ENCODE measurements around the gene NCOA3. TPM values are rescaled to one million over a fixed set of nuclear protein-coding genes. Genes with fewer than 3 reads are reported as not detected.

NCOA3 gene
- total RNA-seq, 1 donor from 2014 or later = 26.8 TPM

GRCh38 chr20:47703748-47704147 lies 202.1 kb downstream of the NCOA3 start:
- DNase-seq (ENCODE audit: low read depth in 2 of 2) = peak in 1 of 2 donors; percentile 21

DNA sequence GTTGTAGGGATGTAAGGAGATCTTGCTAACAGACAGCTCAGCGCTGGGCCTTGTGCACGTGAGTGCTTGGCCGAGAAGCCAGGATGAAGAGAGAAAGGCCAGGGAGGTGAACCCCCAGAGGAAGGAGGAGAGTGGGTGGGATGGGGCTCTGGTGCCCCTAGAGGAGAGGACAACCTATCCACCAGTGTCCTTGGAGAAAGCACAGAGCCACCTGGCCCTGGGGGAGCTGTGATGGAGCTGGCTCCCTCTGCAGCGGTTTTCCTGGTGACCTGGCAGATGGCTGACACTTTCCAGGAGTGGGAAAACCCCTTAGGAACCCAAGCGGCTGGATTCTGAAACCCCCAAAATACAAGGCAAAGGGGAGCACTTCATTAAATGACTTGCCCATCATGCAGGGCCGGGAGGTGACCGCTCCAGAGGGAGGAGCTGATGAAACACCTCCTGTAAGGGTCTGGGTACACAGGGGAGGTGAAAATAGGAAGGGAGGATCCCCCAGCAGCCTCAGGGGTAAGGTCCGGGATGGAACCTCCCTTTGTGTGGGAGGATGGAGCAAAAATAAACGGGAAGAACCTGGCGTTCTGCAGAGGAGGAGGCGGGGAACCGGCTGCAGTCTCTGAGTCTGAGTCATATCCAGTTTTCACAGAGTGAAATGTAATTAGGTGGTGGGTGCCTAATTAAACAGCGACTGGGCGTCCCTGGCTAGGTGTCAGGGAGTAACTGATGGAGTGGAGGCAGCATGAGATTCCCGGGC lies 203.2 kb downstream of the NCOA3 start:
- DNase-seq (ENCODE audit: low read depth in 2 of 2) = peak in 1 of 2 donors; percentile 55

DNA sequence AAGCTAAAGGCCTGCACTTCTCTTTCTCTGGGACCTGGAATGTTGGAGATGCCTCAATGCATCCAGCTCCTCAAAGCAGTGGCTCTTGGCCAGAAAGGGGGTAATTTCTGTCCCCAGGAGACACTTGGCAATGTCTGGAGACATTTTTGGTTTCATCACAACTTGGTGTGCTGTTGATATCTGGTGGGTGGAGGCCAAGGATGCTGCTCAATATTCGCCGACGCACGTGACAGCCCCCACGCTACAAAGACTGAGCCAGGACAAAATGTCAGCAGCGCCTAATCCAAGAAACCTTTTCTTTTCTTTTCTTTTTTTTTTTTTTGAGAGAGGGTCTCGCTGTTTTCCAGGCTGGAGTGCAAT lies 203.8 kb downstream of the NCOA3 start:
- no peak for DNase-seq (ENCODE audit: low read depth in 2 of 2)

- no peak for DNase-seq (ENCODE audit: low read depth in 2 of 2)
Measured at GRCh38 chr20:47706345-47706744, 204.7 kb downstream of the NCOA3 start.

Other genes starting within 250 kb of the NCOA3 start
- 34.2 and 74.8 TPM in 2 replicates for gene ZMYND8, start 145.2 kb upstream of the NCOA3 start, total RNA-seq